PC-9 (cell line): ENCODE measurements around the gene TRAFD1.

Experiments
- EZH2 ChIP-seq: fragments of 200-600 bp; sonication (generic); IDR thresholded peaks from 2 replicates; pipeline ENCODE4 v1.8.0; 2017; ENCODE audit warnings: antibody characterized with exemption, low read depth
- TF ChIP-seq, protein P1 (sequence below): fragments of 200-600 bp; sonication (generic); conservative IDR thresholded peaks from 2 replicates; pipeline ENCODE4 v1.6.1; 2017; ENCODE audit warnings: mixed run types, antibody characterized with exemption, mild to moderate bottlenecking, moderate library complexity

DNA sequence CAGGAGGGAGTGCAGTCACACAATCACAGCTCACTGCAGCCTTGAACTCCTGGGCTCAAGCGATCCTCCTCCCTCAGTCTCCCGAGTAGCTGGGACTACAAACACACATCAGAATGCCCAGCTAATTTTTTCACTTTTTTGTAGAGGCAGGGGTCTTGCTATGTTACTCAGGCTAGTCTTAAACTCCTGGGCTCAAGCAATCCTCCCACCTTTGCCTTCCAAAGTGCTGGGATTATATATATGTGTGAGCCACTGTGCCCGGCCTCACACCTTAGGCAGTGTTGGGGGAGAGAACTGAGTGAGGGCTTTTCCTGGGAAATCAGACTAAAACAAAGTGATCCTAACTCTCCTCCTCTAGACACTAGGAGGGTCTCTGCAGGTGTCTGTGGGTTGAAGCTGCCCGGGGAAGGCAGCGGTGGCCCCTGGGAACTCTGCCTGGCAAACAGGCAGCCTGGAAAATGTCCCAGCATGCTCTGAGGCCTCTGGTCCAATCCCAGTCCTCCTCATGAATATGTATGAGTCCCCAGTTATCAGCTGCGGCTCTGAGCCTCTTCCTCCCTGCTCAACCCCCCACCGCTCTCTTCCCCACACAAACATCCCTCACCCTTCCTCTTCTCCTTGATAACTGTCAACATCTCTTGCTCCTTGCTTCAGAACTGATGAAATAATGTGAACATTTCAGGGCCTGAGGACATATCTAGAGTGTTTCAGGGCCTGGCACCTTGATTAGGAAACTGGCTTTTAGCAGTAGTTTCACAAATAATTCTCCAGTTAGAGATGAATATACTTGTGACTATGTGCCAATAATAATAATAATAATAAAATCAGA lies 8.9 kb upstream of the TRAFD1 start:
- TF ChIP-seq EZH2 = no peak
- TF ChIP-seq, protein P1, sequence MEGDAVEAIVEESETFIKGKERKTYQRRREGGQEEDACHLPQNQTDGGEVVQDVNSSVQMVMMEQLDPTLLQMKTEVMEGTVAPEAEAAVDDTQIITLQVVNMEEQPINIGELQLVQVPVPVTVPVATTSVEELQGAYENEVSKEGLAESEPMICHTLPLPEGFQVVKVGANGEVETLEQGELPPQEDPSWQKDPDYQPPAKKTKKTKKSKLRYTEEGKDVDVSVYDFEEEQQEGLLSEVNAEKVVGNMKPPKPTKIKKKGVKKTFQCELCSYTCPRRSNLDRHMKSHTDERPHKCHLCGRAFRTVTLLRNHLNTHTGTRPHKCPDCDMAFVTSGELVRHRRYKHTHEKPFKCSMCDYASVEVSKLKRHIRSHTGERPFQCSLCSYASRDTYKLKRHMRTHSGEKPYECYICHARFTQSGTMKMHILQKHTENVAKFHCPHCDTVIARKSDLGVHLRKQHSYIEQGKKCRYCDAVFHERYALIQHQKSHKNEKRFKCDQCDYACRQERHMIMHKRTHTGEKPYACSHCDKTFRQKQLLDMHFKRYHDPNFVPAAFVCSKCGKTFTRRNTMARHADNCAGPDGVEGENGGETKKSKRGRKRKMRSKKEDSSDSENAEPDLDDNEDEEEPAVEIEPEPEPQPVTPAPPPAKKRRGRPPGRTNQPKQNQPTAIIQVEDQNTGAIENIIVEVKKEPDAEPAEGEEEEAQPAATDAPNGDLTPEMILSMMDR = no peak
